Progenitor cell of endocrine pancreas (in vitro differentiated cells): ENCODE data around the gene TCP1. TPM values are rescaled to one million over a fixed set of nuclear protein-coding genes. Genes with fewer than 3 reads are reported as not detected.
"Not testable (repeated sequence)": the region's sequence is repeated elsewhere in the genome, so short reads cannot be mapped to it uniquely, and the experiment has no call there.

Experiments
- DNase-seq: peaks from one replicate; pipeline ENCODE4 v3.0.0; 2021; ENCODE audit warnings: low spot score; ENCODE audit not compliant: unreplicated experiment
- H3K27ac Mint-ChIP-seq: 2 replicates; pipeline ENCODE4 v1.8.0; 2021; ENCODE audit warnings: mild to moderate bottlenecking, moderate library complexity, mixed read lengths
- H3K27me3 Mint-ChIP-seq: 2 replicates; pipeline ENCODE4 v1.8.0; 2021; ENCODE audit warnings: mixed read lengths
- H3K36me3 Mint-ChIP-seq: 2 replicates; pipeline ENCODE4 v1.8.0; 2022; ENCODE audit warnings: mixed read lengths; ENCODE audit not compliant: insufficient read depth
- H3K4me1 Mint-ChIP-seq: 2 replicates; pipeline ENCODE4 v1.8.0; 2021; ENCODE audit warnings: low read depth, mixed read lengths
- H3K4me3 Mint-ChIP-seq: 2 replicates; pipeline ENCODE4 v1.8.0; 2021; ENCODE audit warnings: low read depth, mild to moderate bottlenecking, moderate library complexity, mixed read lengths
- H3K9me3 Mint-ChIP-seq: 2 replicates; pipeline ENCODE4 v1.8.0; 2021; ENCODE audit warnings: low read depth, mixed read lengths
- total RNA-seq: library from RNA; stranded (reverse); gene quantifications from 2 replicates; pipeline ENCODE4 v1.2.1, GENCODE V29; 2021
- TF ChIP-seq, protein P1 (sequence below): fragments of 200-600 bp; sonication (generic); IDR thresholded peaks from one replicate; pipeline ENCODE4 v1.5.0; 2021; ENCODE audit warnings: antibody characterized with exemption, mild to moderate bottlenecking; ENCODE audit not compliant: unreplicated experiment

Gene TCP1
- total RNA-seq, 1 donor from 2014 or later: 218 TPM

DNA sequence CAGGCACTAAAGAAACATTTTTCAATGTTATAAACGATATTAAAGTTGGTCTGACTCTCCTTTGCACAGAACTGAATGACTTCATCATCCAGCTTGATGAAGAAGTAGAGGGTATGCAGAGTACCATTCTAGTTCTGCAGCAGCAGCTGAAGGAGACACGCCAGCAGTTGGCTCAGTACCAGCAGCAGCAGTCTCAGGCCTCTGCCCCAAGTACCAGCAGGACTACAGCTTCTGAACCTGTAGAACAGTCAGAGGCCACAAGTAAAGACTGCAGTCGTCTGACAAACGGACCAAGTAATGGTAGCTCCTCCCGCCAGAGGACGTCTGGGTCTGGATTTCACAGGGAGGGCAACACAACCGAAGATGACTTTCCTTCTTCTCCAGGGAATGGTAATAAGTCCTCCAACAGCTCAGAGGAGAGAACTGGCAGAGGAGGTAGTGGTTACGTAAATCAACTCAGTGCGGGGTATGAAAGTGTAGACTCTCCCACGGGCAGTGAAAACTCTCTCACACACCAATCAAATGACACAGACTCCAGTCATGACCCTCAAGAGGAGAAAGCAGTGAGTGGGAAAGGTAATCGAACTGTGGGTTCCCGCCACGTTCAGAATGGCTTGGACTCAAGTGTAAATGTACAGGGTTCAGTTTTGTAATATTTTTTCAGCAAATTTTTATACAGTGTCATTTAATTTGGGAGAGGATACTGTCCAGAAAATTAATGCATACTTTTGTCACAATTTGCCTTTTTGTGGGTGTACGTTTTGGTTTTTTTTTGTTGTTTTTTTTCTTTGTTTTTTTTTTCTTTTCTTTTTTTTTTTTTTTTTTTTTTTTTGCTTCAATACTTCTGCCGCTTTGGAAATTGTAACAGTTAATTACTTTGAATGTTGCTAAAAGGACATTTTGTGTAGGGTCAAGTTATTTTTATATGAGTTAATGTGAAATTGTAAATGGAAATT, 34.2 kb downstream of the TCP1 start:
- Mint-ChIP-seq H3K36me3 (peaks cover 36% of the 10 kb centered on the region), H3K27ac (peak overlapping the region; percentile 2), H3K4me3 (no peak overlapping the region), H3K4me1 (peaks cover 5% of the 10 kb centered on the region), H3K27me3 (no peaks in the 10 kb centered on the region), H3K9me3 (no peaks in the 10 kb centered on the region)
- TF ChIP-seq, protein P1, sequence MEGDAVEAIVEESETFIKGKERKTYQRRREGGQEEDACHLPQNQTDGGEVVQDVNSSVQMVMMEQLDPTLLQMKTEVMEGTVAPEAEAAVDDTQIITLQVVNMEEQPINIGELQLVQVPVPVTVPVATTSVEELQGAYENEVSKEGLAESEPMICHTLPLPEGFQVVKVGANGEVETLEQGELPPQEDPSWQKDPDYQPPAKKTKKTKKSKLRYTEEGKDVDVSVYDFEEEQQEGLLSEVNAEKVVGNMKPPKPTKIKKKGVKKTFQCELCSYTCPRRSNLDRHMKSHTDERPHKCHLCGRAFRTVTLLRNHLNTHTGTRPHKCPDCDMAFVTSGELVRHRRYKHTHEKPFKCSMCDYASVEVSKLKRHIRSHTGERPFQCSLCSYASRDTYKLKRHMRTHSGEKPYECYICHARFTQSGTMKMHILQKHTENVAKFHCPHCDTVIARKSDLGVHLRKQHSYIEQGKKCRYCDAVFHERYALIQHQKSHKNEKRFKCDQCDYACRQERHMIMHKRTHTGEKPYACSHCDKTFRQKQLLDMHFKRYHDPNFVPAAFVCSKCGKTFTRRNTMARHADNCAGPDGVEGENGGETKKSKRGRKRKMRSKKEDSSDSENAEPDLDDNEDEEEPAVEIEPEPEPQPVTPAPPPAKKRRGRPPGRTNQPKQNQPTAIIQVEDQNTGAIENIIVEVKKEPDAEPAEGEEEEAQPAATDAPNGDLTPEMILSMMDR: no peak
- DNase-seq: no peak

DNA sequence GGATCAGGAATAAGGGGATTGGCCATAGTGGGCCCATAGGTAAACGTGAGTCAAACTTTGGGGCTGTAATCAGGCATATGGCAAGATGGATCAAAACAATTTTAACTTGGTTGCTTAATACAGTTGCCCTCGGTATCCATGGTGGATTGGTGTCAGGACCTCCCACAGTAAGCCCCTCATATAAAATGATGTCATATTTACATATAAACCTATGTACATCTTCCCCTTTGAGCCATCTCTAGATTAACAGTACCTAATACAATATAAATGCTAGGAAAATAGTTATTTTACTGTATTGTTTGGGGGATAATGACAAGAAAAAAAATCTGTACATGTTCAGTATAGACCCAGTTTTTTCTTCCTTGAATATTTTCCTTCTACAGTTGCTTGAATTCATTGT, 35.0 kb downstream of the TCP1 start:
- Mint-ChIP-seq H3K9me3 (no peaks in the 10 kb centered on the region), H3K27ac (no peak overlapping the region), H3K4me3 (no peak overlapping the region), H3K27me3 (no peaks in the 10 kb centered on the region), H3K36me3 (peaks cover 37% of the 10 kb centered on the region), H3K4me1 (no peaks in the 10 kb centered on the region)
- TF ChIP-seq, protein P1: no peak
- no peak for DNase-seq

DNA sequence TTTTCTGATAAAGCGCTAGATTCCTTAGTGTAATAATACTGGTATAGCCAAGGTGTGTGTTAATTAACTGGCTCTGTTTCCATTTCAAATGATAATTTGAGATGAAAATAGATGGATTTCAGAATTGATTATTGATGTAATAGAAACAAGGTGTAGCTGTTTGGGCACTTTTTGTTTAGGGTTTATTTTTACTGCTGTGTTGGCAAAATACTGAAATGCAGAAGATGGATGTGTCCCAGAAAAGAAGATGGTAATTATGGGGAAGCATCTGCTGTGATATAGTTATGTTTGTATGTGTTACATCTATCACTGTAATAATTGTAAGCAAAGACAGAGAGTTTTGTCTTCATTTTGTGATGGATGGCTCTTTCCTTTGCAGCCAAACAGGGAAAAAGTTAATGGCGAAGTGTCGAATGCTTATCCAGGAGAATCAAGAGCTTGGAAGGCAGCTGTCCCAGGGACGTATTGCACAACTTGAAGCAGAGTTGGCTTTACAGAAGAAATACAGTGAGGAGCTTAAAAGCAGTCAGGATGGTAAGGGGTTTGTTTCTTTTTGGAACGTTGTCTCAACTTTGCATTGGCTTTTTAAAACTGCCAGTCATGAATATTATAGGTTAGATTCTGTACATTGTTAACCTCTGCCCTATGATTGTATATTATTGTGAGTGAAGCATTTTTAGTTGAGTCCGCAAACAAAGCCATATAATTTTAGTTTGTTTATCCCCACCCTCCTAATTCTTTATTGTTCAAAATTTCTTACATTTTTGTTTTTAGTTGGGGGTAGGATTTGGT, 36.1 kb downstream of the TCP1 start:
- H3K27ac Mint-ChIP-seq: peak overlapping the region; percentile 69
- DNase-seq: no peak
- TF ChIP-seq, protein P1: no peak
- H3K4me1 Mint-ChIP-seq: no peaks in the 10 kb centered on the region
- no peaks in the 10 kb centered on the region for H3K27me3 Mint-ChIP-seq
- H3K36me3 Mint-ChIP-seq: peaks cover 39% of the 10 kb centered on the region
- H3K9me3 Mint-ChIP-seq: no peaks in the 10 kb centered on the region
- H3K4me3 Mint-ChIP-seq: no peak overlapping the region

DNA sequence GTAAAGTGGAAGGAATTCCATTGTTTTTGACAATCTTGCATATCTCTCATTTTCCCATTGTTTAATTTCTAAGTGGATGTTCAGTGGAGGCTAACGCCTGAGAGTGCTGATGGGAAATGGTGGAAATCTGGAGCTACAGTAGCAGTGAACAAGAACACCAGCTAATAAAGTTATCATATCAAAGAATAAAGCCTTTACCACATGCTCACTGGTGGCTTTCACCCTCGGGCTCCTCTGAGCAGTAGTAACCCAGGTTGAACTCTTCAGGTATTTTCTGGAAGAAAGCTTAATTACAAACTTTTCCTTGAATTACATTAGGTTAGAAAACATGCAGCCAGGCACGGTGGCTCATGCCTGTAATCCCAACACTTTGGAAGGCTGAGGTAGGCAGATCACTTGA, 38.0 kb downstream of the TCP1 start:
- TF ChIP-seq, protein P1: no peak
- Mint-ChIP-seq H3K4me1 (no peaks in the 10 kb centered on the region), H3K27ac (no peak overlapping the region), H3K9me3 (no peaks in the 10 kb centered on the region), H3K27me3 (no peaks in the 10 kb centered on the region), H3K4me3 (no peak overlapping the region), H3K36me3 (peaks cover 37% of the 10 kb centered on the region)
- DNase-seq: no peak

DNA sequence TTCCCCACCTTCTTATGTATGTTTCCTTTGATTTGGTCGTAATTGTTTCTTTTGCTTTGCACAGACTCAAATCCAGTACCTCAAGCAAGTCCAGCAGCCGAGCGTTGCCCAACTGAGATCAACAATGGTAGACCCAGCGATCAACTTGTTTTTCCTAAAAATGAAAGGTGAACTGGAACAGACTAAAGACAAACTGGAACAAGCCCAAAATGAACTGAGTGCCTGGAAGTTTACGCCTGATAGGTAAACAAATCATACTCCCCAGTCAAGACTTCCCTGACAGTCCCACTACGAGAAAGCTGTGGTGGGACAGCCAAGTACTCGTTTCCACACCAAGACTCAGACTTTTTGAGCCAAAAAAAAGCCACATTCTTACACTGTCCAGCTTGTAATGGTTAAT, 41.3 kb downstream of the TCP1 start:
- H3K27ac Mint-ChIP-seq, H3K27me3 Mint-ChIP-seq: not testable (repeated sequence)

More for the DNA sequence above, 41.3 kb downstream of the TCP1 start:
- not testable (repeated sequence) for H3K9me3 Mint-ChIP-seq, DNase-seq, H3K4me3 Mint-ChIP-seq, H3K4me1 Mint-ChIP-seq
- peaks cover 42% of the 10 kb centered on the region for H3K36me3 Mint-ChIP-seq
